T-helper 1 cell (primary cell): ENCODE measurements around the gene CORIN.
"Not testable (repeated sequence)": the region's sequence is repeated elsewhere in the genome, so short reads cannot be mapped to it uniquely, and the experiment has no call there.

ENCODE experiments used
- DNase-seq, 5 donors: peaks; one replicate each; pipeline ENCODE4 v3.0.0-alpha.2; 2012 to 2020

CORIN gene

DNA sequence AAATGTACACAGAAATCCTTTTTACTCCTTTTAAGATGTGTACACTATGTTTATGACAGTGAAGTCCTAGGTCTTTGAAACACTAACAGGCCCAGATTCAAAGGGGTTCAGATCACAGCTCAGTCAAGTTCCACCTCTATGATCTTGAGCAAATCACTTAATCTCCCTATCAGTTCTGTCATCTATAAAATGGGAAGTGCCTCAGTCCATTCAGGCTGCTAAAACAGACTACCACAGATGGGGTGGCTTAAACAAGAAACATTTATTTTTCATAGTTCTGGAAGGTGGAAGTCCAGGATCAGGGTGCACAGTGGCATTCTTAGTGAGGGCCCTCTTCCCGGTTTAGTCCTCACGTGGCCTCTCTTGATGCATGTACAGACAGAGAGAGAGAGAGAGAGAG, 117.1 kb downstream of the CORIN start:
- no peak for DNase-seq

DNA sequence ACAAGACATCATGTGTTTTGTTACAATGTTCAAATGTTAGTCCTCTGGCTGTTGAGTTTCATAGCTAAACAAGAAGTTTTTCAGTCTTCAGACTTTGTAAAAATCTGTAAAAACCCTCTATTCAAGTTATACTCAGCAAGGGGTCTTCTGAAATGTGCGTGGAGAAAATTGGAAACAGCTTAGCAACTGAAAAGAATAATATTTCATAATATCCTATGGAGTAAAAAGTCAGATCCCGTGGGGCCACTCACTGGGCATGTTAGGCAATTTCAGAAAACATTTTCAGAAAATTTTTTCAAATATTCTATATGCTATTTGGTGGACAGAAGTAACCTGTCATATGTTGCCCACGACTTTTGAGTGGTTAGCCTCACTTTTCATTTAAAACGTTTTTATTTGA, 118.3 kb downstream of the CORIN start:
- DNase-seq = no peak

DNA sequence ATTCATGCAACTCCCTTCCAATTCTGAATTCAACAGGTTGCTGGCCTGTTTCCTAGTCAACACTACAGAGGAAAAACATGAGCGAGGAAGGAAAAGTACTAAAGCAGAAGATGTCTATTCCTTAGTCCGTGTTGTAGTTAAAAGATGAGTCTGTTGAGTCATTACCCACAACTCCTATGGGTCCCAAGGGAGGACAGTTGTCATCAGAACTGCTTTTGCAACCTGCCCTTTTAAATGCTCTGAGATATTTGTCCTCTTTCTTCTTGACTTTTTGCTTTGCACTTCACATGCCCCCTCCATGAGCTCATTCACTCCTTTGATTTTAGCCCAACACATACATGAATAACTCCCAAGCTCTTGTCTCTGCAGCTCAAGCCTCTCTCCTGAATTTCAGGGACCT, 119.2 kb downstream of the CORIN start:
- DNase-seq = no peak

DNA sequence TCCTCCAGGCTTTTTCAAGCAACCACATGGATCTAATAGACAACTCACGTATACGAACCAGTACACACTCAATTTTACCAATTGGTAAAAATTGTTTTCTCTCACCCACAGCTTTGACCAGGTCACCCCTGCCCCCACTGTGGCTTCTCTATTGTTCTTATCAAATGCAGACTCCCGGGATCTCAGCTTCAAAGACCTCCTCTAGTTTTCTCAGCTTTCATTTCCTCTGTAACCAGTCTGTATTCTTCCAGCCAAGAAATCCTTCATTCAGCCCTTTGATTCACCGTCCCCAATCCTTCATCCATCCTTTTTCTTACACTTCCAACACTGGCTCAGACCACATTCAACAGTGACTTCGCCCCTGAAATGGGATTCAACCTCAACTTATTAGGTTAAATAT, 120.7 kb downstream of the CORIN start:
- DNase-seq = no peak

- no peak for DNase-seq
Observed at GRCh38 chr4:47715716-47716416, 122.0 kb downstream of the CORIN start.

DNA sequence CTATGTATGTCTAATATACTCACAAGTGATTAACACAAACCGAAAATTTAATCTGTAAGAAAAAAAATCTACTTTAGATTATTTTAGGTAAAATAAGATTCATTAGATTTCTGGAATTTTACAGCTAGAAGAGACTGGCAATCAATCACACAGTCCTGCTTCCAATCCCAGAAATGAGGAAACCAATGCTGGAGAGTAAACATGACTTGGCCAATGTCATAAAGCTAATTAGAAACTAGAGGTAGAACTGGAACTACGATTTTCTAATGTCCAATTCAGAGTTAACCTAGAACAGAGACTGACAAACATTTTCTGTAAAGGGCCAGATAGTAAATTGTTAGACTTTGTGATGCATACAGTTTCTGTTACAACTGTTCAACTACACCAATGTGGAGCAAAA, 123.6 kb downstream of the CORIN start:
- no peak for DNase-seq

DNA sequence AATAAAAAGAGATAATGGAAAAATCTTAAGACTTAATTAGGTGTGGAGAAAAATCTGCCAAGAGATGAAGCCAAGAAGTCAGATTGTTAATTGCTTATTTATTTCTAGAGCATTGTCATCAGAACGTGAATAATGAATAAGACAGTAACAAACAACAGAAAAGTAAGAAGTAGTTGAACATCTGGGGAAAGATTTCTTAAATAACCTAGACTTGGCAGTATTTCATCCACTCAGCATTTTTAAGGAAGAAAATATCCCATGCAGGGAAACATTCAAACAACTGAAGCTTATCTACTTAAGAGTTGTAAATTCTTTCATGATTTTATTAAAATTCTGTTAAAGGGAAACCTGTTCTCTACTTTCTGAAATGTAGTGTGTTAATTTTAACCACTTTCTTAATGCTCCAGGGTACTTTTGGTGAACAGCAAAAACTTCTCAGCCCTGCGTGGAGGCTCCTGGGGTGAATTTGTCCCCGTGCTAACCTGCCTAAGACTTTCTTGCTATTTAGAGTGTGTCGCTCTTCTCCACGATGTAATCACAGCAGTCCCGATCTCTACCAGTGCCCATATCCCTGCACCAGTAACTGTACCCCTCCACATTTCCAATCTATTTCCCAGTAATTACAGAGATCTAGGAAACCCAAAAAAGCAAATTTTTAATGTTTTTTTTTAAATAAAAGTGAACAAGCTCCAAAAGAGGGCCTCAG, 124.6 kb downstream of the CORIN start:
- DNase-seq = no peak

DNA sequence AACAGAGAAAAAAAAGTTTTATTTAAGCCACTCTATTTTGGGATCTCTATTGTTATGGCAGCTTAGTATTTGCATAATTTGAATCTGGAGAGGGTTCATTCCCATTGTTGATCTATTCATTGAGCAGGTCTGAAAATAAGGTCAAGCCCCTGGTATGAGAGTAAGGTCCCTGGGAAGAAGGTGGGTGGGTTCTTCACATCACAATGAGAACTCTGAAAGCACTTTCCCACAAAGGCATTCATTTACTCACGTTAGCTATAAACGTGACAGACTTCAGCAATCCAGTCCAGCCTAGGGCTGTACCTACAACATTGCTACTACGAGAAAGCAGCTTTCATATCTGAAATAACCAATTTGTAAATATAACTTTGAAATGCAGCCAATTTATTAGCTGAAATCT, 126.2 kb downstream of the CORIN start:
- no peak for DNase-seq

DNA sequence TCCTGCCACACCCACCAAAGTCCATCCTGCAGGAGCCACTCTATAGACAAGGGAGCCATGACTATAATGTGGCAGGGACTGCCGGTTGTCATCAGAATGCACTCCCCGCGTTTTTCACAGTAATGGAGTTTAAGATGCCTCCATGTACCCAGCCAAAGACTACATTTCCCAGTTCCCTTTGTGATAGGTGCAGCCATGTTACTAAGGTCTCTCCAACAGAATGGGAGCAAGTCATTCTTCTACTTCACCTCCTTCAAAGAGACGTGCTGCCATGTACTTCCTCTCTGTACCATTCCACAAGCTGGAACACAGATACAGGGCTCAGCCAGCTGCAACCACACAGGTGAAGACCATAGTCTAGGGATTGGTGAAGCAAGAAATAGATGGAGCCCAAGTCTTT, 126.7 kb downstream of the CORIN start:
- DNase-seq = no peak

DNA sequence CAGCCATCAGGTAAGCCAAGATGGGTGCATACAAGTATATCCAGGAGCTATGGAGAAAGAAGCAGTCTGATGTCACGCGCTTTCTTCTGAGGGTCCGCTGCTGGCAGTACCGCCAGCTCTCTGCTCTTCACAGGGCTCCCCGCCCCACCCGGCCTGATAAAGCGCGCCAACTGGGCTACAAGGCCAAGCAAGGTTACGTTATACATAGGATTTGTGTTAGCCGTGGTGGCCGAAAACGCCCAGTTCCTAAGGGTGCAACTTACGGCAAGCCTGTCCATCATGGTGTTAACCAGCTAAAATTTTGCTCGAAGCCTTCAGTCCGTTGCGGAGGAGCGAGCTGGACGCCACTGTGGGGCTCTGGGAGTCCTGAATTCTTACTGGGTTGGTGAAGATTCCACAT, 131.5 kb downstream of the CORIN start:
- DNase-seq = not testable (repeated sequence)

GRCh38 chr4:47705326-47705981, 132.4 kb downstream of the CORIN start:
- no peak for DNase-seq

- peak in 1 of 5 donors; percentile 3 for DNase-seq
Observed at GRCh38 chr4:47704693-47705325, 133.1 kb downstream of the CORIN start.

- no peak for DNase-seq
Observed at GRCh38 chr4:47703956-47704355, 133.9 kb downstream of the CORIN start.

GRCh38 chr4:47703008-47703407, 134.9 kb downstream of the CORIN start:
- no peak for DNase-seq

- no peak for DNase-seq
Observed at GRCh38 chr4:47701286-47701685, 136.6 kb downstream of the CORIN start.

- DNase-seq = no peak
Observed at GRCh38 chr4:47698837-47699236, 139.0 kb downstream of the CORIN start.

DNA sequence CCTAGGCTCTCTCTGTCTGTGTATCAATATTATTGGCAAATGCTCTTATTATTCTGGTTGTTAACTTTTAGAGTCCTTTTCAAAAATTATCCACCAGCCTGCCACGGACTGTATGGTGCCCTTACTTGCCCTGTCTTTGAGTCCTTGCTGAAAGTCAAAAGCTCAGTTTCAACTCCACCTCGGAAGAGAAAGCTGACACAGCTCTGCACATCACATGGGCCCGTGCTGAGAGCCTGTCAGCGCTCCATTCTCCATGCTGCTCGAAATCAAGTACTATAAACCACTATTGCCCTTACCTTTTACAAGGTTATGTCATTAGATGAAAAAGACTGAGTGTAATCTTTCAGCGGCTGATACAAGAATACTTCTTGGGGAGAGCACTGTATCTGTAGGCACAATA, 141.0 kb downstream of the CORIN start:
- no peak for DNase-seq

- DNase-seq = no peak
Observed at GRCh38 chr4:47695260-47695659, 142.6 kb downstream of the CORIN start.

- DNase-seq = no peak
Observed at GRCh38 chr4:47694322-47694721, 143.5 kb downstream of the CORIN start.

GRCh38 chr4:47692691-47693090, 145.2 kb downstream of the CORIN start:
- no peak for DNase-seq

- not testable (repeated sequence) for DNase-seq
Observed at GRCh38 chr4:47691757-47692383, 146.0 kb downstream of the CORIN start.

GRCh38 chr4:47690611-47691010, 147.3 kb downstream of the CORIN start:
- DNase-seq = no peak

DNA sequence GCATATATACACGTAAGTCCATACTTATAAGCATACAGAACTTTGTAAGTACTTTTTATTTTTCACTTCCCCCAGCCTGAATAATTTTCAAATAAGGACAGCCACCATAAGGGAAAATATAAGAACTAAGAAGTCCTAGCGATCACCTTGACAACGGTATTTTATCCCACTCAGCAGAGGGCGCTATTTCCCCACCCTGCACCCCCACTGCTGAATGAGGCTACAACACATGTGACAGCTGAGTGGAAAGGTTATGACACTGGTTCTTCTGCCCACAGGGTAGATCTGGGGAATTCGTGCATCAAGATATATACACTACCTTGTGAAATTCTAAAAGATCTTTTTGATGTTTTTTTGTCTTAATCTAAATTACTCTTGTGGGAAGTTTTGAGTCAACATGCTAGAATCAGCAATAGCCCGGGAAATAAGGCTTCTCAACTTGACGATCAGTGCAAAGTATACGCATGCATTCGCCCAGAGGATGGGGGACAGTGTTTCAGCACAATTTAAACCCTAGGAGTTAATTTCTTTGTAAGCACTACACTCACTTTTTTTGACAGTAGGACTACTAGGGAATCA, 151.5 kb downstream of the CORIN start:
- peak; percentile 13 to 59 (median 45) for DNase-seq
